Astrocyte of the cerebellum (primary cell): ENCODE measurements around the gene BMP15.

ENCODE experiments used
- DNase-seq: peaks from one replicate; pipeline ENCODE4 v3.0.0-alpha.2; 2011; ENCODE audit warnings: low read depth
- H3K4me3 ChIP-seq: 2 replicates; pipeline ENCODE4 v1.5.1; 2011; ENCODE audit warnings: mild to moderate bottlenecking, low read depth, low read length, moderate library complexity
- CTCF ChIP-seq: IDR thresholded peaks from 2 replicates; pipeline ENCODE4 v1.5.1; 2012; ENCODE audit warnings: low read length, low read depth, moderate library complexity, mild to moderate bottlenecking; ENCODE audit errors: missing control alignments
- in situ Hi-C: cut with HindIII; loops from 2 replicates; pipeline ENCODE4 v1.10.0; 2017; ENCODE audit warnings: low sequenced_read_pairs

The BMP15 gene

GRCh38 chrX:50910685-50911176, at the start of gene BMP15:
TSS of gene BMP15 (plus strand) at chrX:50910735. CDS start at chrX:50910784, 49 bp downstream.
- no peak within 1 kb of the TSS for H3K4me3 ChIP-seq
- in situ Hi-C loops, result no loop called here
- DNase-seq, result no peak
- TF ChIP-seq CTCF, result no peak

- no peak overlapping the region for H3K4me3 ChIP-seq
- in situ Hi-C loops, result no loop called here
- no peak for TF ChIP-seq CTCF
- DNase-seq, result no peak
Measured at GRCh38 chrX:50863471-50863870, 47.1 kb upstream of the BMP15 start.

GRCh38 chrX:50865311-50865710, 45.2 kb upstream of the BMP15 start:
- no peak for DNase-seq
- in situ Hi-C loops, result no loop called here
- TF ChIP-seq CTCF, result no peak
- H3K4me3 ChIP-seq, result no peak overlapping the region

GRCh38 chrX:50871922-50872453, 38.5 kb upstream of the BMP15 start:
- no peak for DNase-seq
- H3K4me3 ChIP-seq, result no peak overlapping the region
- in situ Hi-C loops, result no loop called here
- no peak for TF ChIP-seq CTCF

GRCh38 chrX:50874876-50875275, 35.7 kb upstream of the BMP15 start:
- DNase-seq, result no peak
- TF ChIP-seq CTCF, result no peak
- in situ Hi-C loops, result no loop called here
- H3K4me3 ChIP-seq, result no peak overlapping the region

- no peak for TF ChIP-seq CTCF
- H3K4me3 ChIP-seq, result no peak overlapping the region
- DNase-seq, result no peak
- in situ Hi-C loops, result no loop called here
Measured at GRCh38 chrX:50876551-50876950, 34.0 kb upstream of the BMP15 start.
